HCT116 (cell line): Measurements from ENCODE around the gene CISTR. TPM values are rescaled to one million over a fixed set of nuclear protein-coding genes. Genes with fewer than 3 reads are reported as not detected.

Experiments used
- ATAC-seq: fragments of 200-7000 bp; cut with Tn5 transposase; 2 replicates; pipeline ENCODE4 v1.9.1; 2020; ENCODE audit warnings: mild to moderate bottlenecking, moderate library complexity
- BruUV-seq: library from RNA; stranded (reverse); fragments of 400-500 nt; replicated peaks from 2 replicates; lab custom pipeline; 2021; lab: Mats Ljungman, UMichigan
- CTCF ChIA-PET: fragments of 300-600 bp; sonication (Branson Sonifier 250); formaldehyde crosslinking; loops from one replicate; lab custom pipeline; 2021; ENCODE audit warnings: antibody characterized with exemption; lab: Charles Lee
- POLR2A ChIA-PET: fragments of 300-600, 350-600 bp; sonication (Branson Sonifier 250); formaldehyde crosslinking; loops from one replicate; lab custom pipeline; 2021; ENCODE audit warnings: antibody characterized with exemption; lab: Charles Lee
- RAD21 ChIA-PET, 2 experiments: fragments of 300-600 bp; sonication (Branson Sonifier 250); formaldehyde crosslinking; loops; one replicate each; lab custom pipeline; 2023; ENCODE audit warnings: low total read pairs in 2 of 2; ENCODE audit not compliant: uncharacterized antibody in 2 of 2, unreplicated experiment in 2 of 2, low non-redundant PET in 1 of 2; lab: Charles Lee
- DNase-seq: peaks from one replicate; pipeline ENCODE4 v3.0.0-alpha.2; 2010; ENCODE audit warnings: low read depth, low spot score
- H2AFZ ChIP-seq: fragments of 200-600 bp; shearing (Covaris generic), sonication (generic); 2 replicates; pipeline ENCODE4 v1.6.1; 2017; ENCODE audit warnings: low read depth, mixed run types, mixed read lengths, antibody characterized with exemption, low read length; ENCODE audit not compliant: poor library complexity, severe bottlenecking
- H3K27ac ChIP-seq: 2 replicates; pipeline ENCODE4 v1.5.1; 2012; ENCODE audit warnings: low read depth, low read length
- H3K27me3 ChIP-seq: fragments of 200-600 bp; sonication (generic); 2 replicates; pipeline ENCODE4 v1.6.1; 2016; ENCODE audit warnings: mixed run types, low read length, mixed read lengths; ENCODE audit not compliant: insufficient read depth
- H3K36me3 ChIP-seq, 2 experiments: fragments of 200-500 bp in 1 of 2; fragments of 200-600 bp in 1 of 2; sonication (Bioruptor generic) in 1 of 2; sonication (generic) in 1 of 2; 2 replicates each; pipeline versions ENCODE4 v1.5.1 to v1.6.1; 2014 to 2016; ENCODE audit warnings: low read length in 2 of 2, inconsistent platforms in 1 of 2, mixed read lengths in 1 of 2, mixed run types in 1 of 2; ENCODE audit not compliant: insufficient read depth in 2 of 2, control insufficient read depth in 1 of 2
- H3K4me1 ChIP-seq, 2 experiments: fragments of 200-600 bp in 1 of 2; sonication (generic) in 1 of 2; 2 replicates each; pipeline versions ENCODE4 v1.5.1 to v1.6.1; 2012 to 2017; ENCODE audit warnings: low read length in 2 of 2, inconsistent platforms in 1 of 2, mild to moderate bottlenecking in 1 of 2, mixed read lengths in 1 of 2, mixed run types in 1 of 2, moderate library complexity in 1 of 2; ENCODE audit not compliant: insufficient read depth in 2 of 2, control insufficient read depth in 1 of 2
- H3K4me2 ChIP-seq: fragments of 200-600 bp; sonication (generic); 2 replicates; pipeline ENCODE4 v1.6.1; 2017; ENCODE audit warnings: mixed run types, low read length, mixed read lengths
- H3K4me3 ChIP-seq, 2 experiments: fragments of 200-600 bp in 1 of 2; sonication (generic) in 1 of 2; replicated peaks in 1 of 2; 2 replicates each; pipeline ENCODE4 v1.5.1; 2011 to 2016; ENCODE audit warnings: low read length in 2 of 2, control low read depth in 1 of 2, low read depth in 1 of 2, mild to moderate bottlenecking in 1 of 2, mixed read lengths in 1 of 2, mixed run types in 1 of 2
- H3K79me2 ChIP-seq: fragments of 200-600 bp; sonication (generic); 2 replicates; pipeline ENCODE4 v1.6.1; 2017; ENCODE audit warnings: mild to moderate bottlenecking, mixed run types, low read length, moderate library complexity, mixed read lengths; ENCODE audit not compliant: insufficient read depth
- H3K9ac ChIP-seq: fragments of 200-600 bp; sonication (generic); 2 replicates; pipeline ENCODE4 v1.6.1; 2016; ENCODE audit warnings: low read length, mixed read lengths
- H3K9me2 ChIP-seq: fragments of 200-600 bp; sonication (generic), shearing (Covaris generic); 2 replicates; pipeline ENCODE4 v1.6.1; 2017; ENCODE audit warnings: mixed run types, mild to moderate bottlenecking, moderate library complexity; ENCODE audit not compliant: insufficient read depth
- H3K9me3 ChIP-seq, 2 experiments: fragments of 200-500 bp in 1 of 2; fragments of 200-600 bp in 1 of 2; sonication (Bioruptor generic) in 1 of 2; sonication (generic) in 1 of 2; 2 replicates each; pipeline ENCODE4 v1.6.1; 2014 to 2017; ENCODE audit warnings: low read length in 2 of 2, mixed read lengths in 2 of 2, inconsistent platforms in 1 of 2, low read depth in 1 of 2, mild to moderate bottlenecking in 1 of 2, mixed run types in 1 of 2, moderate library complexity in 1 of 2; ENCODE audit not compliant: control insufficient read depth in 1 of 2, insufficient read depth in 1 of 2
- H4K20me1 ChIP-seq: fragments of 200-600 bp; sonication (generic), shearing (Covaris generic); 2 replicates; pipeline ENCODE4 v1.6.1; 2017; ENCODE audit warnings: mixed run types, mild to moderate bottlenecking, moderate library complexity; ENCODE audit not compliant: insufficient read depth
- ATF3 ChIP-seq: IDR thresholded peaks from 2 replicates; pipeline ENCODE4 v1.6.1; 2012
- CEBPB ChIP-seq: IDR thresholded peaks from 2 replicates; pipeline ENCODE4 v1.6.1; 2012; ENCODE audit warnings: low read depth
- EGR1 ChIP-seq: IDR thresholded peaks from 2 replicates; pipeline ENCODE4 v1.6.1; 2012; ENCODE audit warnings: low read depth
- EZH2 ChIP-seq: fragments of 200-600 bp; sonication (generic); IDR thresholded peaks from 2 replicates; pipeline ENCODE4 v1.6.1; 2017; ENCODE audit warnings: antibody characterized with exemption, mixed run types
- EZH2phosphoT487 ChIP-seq: fragments of 200-600 bp; IDR thresholded peaks from 2 replicates; pipeline ENCODE4 v1.6.1; 2018; ENCODE audit warnings: antibody characterized with exemption, borderline replicate concordance
- MAX ChIP-seq: IDR thresholded peaks from 2 replicates; pipeline ENCODE4 v1.6.1; 2012
- YY1 ChIP-seq: IDR thresholded peaks from 2 replicates; pipeline ENCODE4 v1.6.1; 2011; ENCODE audit warnings: low read length, low read depth, moderate library complexity, mild to moderate bottlenecking; ENCODE audit not compliant: insufficient replicate concordance; ENCODE audit errors: extremely low read depth
- ZNF274 ChIP-seq: fragments of 200-500 bp; sonication (Bioruptor generic); IDR thresholded peaks from 2 replicates; pipeline ENCODE4 v1.6.1; 2014; ENCODE audit warnings: mild to moderate bottlenecking, low read depth, low read length, inconsistent platforms
- intact Hi-C: fragments of 100-400 bp; cut with micrococcal nuclease; formaldehyde crosslinking; loops from 2 replicates; pipeline ENCODE4 v1.10.0; 2022
- total RNA-seq: library from RNA; stranded (reverse); gene quantifications from one replicate; pipeline ENCODE4 v1.2.1, GENCODE V29; 2021; ENCODE audit not compliant: unreplicated experiment
- TF ChIP-seq, protein P1 (sequence below): IDR thresholded peaks from 2 replicates; pipeline ENCODE4 v1.6.1; 2011; ENCODE audit warnings: mild to moderate bottlenecking, low read length, moderate library complexity; ENCODE audit not compliant: insufficient replicate concordance; ENCODE audit errors: extremely low read depth

The CISTR gene
- total RNA-seq, 1 experiment from 2014 or later, result not detected

GRCh38 chr12:53775478-53776145 lies 23.8 kb upstream of the CISTR start:
- H3K36me3 ChIP-seq, result no peaks in the 10 kb centered on the region
- no TSS peak for BruUV-seq
- H2AFZ ChIP-seq, result no peak overlapping the region
- ChIA-PET POLR2A (no interaction called here), RAD21 (no interaction called here), CTCF (no interaction called here)
- no peaks in the 10 kb centered on the region for H4K20me1 ChIP-seq
- peaks cover under 1 to 5% of the 10 kb centered on the region in 2 experiments for H3K4me1 ChIP-seq
- no peak overlapping the region for H3K9ac ChIP-seq
- ATAC-seq (no peak), DNase-seq (no peak)
- intact Hi-C loops, result no loop called here
- H3K9me2 ChIP-seq, result no peaks in the 10 kb centered on the region
- no peak for TF ChIP-seq EZH2
- no peak for TF ChIP-seq MAX
- TF ChIP-seq ZNF274, result no peak
- TF ChIP-seq CEBPB, result no peak
- TF ChIP-seq, protein P1, sequence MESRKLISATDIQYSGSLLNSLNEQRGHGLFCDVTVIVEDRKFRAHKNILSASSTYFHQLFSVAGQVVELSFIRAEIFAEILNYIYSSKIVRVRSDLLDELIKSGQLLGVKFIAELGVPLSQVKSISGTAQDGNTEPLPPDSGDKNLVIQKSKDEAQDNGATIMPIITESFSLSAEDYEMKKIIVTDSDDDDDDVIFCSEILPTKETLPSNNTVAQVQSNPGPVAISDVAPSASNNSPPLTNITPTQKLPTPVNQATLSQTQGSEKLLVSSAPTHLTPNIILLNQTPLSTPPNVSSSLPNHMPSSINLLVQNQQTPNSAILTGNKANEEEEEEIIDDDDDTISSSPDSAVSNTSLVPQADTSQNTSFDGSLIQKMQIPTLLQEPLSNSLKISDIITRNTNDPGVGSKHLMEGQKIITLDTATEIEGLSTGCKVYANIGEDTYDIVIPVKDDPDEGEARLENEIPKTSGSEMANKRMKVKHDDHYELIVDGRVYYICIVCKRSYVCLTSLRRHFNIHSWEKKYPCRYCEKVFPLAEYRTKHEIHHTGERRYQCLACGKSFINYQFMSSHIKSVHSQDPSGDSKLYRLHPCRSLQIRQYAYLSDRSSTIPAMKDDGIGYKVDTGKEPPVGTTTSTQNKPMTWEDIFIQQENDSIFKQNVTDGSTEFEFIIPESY, result no peak
- TF ChIP-seq YY1, result no peak
- TF ChIP-seq EZH2phosphoT487, result no peak
- no peak for TF ChIP-seq EGR1
- TF ChIP-seq ATF3, result no peak
- H3K4me2 ChIP-seq, result no peak overlapping the region
- H3K27me3 ChIP-seq, result no peaks in the 10 kb centered on the region; the same call in 1 of the 2 replicates
- H3K79me2 ChIP-seq, result no peaks in the 10 kb centered on the region
- no peaks in the 10 kb centered on the region for H3K9me3 ChIP-seq
- H3K27ac ChIP-seq, result no peak overlapping the region
- H3K4me3 ChIP-seq, result no peak overlapping the region
